ENCODE results near the gene BUD23.
"Not testable (repeated sequence)": the region's sequence is repeated elsewhere in the genome, so short reads cannot be mapped to it uniquely, and the experiment has no call there.

The BUD23 gene

DNA sequence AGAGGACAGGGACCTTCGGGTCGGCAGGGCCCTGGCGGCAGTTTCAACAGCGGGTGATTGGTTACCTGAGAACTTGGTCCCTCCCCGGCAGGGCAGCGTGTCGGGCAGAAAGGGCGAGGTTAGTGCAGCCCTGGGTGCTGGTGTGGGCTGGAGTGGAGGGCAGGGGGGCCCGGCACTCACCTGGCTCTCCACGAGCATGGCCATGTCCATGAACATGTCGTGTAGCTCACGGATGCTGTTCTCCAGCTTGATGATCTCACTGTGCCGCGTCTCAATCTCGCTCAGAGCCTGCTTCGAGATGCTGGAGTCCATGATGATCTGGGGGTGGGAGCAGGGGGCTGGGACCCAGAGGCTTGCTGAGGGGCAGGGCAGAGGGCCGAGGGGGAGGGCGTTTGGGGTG, 19.3 kb downstream of the BUD23 start:
- no peak for DNase-seq

DNA sequence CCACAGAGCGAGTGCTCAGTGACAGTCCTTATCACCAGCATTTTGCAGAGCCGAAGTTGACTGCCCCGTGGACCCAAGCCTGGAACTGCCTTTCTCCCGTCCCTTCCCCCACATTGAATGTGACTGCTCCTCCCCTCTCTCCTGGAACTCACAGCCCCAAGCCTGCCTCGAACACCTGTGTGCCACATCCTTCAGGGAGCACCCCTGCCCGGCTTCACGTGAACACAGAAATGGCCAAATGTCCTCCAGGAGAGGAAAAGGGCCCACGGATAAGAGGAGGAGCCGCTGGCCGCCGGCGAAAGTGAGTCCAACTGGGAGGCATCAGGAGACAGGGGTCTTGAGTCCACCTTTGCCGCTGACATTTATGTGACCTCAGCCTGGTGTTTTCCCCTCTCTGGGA, 19.8 kb downstream of the BUD23 start:
- no peak for DNase-seq

DNA sequence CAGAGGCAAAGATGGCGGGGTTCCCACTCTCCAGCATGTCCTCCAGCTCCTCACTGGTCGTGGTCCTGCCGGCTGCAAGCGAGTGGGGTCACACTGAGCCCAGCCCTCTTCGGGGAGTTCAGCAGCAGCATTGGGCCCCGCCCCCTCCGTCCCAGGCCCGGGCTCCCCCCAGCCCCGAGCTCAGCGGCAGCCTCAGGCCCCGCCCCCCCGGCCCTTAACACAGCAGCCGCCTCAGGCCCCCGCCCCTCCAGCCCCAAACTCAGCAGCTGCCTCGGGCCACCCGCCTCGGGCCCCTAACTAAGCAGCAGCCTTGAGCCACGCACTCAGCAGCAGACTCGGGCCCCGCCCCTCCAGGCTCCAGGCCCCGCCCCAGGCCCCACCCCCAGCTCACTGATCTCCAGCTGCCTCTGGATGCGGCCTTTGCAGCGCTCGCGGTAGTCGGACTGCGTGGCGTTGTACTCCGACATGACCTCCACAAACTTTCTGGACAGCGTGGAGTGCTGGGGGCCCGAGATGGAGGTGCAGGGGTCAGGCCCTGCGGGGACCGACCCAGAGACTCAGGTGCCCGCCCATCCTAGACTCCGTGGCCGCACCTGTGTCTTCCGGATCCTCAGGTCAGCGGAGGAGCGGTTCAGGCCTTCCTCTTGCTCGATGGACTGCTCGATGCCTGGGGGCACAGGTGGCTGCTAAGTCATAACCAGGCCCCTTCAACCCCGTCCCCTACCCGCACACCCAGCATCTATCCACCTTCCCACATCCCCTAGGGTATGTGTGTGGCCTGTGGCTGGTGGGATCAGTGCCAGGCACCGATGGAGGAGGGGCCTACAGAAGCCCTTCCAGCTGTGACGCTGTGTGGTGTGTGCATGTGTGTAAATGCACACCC, 20.6 kb downstream of the BUD23 start:
- DNase-seq = no peak

DNA sequence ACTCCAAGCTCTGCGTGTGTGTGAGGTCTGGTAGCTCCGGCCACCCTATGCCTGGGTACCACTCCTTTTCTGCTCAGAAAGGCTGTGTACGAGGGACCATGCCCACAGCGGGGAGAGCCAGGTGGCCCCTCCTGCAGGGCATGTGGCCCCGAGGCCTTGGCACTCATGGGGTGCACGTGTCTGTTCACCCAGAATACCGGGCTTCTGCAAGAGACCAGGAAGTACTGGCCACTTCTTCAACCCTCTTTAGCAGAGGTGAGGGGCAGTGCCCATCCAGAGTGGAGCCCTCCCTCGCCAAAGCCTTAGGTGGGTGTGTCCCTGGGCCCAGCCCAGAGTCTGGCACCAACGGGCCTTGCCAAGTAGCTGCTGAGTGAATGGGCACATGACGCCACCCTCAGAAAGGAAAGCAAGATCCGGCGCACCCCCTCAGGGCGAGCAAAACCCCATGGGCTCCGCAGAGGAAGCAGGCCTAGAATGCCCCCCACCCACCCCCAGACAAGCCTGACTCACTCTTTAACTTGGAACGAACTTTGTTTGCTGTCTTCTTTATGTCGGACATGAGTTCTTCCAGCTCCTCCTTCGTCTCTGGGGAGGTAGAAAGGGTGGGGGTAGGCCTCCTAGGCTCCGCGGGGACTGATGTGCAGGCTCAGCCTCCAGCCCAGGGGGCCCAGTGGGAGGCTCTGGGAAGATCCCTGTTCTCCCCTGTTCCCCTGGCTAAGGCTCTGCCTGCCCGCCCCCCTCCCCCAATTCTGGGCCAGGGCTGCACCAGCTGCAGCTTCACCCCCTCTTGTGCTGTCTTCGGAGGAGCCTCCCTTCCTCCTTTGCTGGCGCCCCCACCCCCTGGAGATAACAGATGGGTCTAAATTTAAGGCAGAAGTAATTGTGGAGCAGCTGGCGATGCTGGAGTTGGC, 21.5 kb downstream of the BUD23 start:
- no peak for DNase-seq

DNA sequence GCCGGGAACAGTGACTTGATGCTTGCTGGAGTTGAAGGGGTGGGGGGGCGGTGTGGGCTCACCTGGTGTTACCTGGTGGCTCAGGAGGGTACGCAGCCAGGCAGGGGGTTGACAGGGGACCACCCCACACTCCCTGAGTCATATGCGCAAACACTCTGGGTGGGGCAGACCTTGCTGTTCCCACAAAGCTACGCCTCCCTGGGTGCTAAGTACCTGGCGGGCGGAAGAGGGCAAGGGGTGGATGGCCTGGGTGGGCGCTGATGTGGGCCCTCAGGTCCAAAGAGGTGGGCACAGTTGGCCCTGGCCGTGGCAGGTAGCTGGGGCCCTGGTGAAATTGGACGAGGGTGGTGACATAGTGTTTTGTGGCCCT, 22.1 kb downstream of the BUD23 start:
- no peak for DNase-seq

DNA sequence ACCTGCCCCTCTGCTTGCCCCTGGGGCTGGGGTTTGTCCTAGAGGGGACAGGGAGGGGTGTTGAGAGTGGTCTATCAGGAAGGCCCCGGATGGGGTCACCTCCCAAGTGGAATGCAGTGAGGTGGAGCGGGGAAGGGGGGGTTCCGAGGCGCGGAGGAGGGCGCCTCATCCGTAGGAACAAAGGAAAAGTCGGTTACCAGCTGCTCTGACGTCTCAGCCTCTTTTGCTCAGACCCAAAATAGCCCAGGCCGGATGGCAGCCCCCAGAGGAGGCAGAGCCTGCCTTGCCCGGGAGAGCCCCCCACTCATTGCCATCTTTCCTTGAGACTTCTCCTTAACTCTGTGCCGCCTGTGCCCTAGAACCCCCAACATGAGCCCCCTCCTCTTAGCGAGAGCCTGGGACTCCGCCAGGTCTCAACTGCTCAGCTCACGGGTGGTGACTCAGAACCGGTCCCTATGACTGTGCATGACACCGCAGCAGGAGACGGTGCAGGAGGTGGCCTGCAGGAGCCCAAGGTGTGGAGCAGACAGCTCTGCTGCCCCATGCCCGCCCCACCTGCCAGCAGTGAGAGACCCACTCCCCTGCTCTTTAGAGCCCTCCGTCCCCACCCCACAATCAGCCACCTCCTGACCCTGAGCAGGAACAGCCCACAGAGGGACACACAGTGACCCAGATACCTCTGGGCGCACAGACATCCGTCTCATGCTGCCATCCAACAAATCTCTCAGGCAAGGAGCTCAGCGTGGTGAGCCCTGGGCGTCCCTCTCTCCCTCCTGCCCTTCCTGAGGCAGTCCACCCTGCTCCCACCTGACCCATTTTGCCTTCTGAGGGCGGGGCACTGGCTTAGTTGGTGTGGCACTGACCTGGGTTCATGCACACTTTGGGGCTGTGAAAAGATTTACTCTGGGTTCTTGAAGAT, 23.0 kb downstream of the BUD23 start:
- DNase-seq = no peak

DNA sequence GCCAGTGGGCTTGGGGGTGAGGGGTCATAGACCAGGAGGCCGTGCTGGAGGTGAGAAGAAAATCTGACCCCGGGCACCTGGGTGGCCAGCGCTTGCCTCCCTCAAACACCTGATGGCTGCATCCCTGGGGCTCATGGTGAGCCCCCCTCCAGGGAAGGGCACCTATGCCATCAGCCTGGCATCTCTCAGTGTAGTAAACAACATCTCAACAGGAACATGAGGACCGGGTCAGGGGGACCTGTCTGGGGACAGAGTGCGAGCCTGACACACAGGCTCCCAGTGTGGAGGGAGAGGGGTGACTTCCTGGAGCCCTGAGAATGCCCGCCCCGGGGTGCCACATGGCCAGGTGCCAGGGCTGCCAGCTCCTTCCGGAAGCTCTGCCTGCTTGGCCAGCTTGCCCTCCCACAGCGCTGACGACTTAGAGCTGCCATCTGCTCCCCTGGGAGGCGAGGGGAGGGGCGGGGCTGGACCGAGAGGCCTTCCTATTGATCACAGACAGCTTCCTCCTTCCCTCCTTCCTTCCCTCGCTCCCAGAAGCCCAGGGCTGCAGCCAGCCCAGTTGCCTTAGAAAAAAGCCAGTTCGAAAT, 23.7 kb downstream of the BUD23 start:
- DNase-seq = peak; percentile 69

DNA sequence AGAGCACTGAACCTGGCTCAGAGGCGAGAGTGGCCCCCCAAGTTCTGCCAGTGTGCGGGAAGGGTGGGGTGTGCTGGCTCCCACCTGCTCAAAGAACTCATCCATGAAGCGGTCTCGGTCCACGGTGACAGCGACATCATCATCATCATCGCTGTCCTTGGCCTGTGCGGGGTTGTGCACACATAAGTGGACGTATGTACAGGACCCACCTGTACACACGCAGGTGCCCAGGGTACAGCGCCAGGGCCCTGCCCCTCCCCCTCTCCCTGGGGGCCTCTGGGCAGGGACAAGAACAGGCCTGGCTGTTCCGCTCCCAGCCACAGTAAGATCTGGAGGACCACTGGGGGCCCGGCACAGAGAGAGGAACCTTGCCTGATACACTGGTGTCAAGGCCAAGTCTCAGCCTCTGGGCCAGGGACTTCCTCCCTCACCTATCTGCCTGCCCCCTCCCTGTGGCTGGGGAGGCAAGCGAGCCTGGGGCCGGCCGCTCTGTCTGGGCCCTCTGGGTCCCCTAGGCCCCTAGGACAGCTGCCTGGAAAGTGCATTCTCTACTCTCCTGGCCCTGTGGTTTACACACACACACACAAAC, 25.7 kb downstream of the BUD23 start:
- DNase-seq = no peak

DNA sequence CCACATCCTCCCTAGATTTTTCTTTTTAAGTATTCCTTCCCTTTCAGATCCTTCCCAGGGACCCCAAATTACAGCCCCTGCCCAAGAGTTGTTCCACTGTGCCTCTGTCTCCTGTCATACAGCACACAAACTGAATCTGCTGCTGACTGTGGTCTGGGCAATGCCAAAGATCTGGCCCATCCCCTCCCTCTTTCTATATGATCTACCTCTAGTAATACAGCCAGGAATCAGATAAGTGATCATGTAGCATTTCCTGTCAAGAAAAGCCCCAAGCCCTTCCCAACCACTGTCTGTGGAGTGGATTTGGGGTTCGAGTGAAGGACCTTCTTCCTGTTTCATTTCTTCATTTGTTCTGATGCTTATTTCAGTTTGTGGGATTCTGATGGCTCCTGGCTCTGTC, 29.4 kb downstream of the BUD23 start:
- DNase-seq = no peak

DNA sequence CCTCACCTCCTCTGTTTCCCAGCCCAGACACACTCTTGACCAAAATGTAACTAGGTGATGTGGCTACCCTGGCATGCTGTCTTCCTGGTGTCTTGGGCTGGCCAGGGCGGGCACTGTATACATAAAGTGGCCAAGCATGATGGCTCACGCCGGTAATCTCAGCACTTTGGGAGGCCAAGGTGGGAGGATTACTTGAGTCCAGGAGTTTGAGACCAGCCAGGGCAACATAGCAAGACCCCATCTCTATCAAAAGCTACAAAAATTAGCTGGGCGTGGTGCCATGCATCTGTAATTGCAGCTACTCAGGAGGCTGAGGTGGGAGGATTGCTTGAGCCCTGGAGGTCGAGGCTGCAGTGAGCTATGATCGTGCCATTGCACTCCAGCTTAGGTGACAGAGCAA, 29.9 kb downstream of the BUD23 start:
- DNase-seq = not testable (repeated sequence)

DNA sequence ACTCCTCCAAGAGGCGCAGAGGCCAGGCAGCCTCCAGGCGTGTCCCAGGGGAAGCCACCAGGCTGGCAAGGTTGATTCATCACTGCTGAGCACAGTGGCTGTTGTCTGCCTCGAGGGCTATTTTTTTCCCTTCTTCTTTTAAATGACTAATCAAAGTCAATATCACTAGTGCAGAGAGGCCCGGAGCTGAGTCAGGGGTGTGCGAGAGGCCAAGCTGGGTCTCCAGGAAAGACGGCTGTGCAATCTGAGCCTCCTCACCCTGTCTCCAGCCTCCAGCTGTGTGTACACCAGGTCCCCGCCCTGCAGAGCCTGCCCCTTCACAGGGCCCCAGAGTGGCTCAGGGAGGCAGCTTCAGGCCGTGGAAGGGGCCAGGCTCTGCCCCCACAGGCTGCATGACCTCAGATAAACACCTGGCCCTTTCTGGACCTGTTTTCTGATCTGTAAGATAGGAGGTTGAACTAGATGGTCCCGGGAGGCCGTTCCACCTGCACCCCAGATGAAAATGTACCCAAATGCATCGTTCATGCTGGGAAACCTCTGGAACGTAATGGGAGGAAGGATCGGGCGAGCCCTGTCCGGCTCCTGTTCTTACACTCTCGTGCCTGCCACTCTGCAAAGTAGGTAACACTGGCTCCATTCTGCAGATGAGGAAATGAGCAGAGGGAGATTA, 32.4 kb downstream of the BUD23 start:
- peak; percentile 59 for DNase-seq

DNA sequence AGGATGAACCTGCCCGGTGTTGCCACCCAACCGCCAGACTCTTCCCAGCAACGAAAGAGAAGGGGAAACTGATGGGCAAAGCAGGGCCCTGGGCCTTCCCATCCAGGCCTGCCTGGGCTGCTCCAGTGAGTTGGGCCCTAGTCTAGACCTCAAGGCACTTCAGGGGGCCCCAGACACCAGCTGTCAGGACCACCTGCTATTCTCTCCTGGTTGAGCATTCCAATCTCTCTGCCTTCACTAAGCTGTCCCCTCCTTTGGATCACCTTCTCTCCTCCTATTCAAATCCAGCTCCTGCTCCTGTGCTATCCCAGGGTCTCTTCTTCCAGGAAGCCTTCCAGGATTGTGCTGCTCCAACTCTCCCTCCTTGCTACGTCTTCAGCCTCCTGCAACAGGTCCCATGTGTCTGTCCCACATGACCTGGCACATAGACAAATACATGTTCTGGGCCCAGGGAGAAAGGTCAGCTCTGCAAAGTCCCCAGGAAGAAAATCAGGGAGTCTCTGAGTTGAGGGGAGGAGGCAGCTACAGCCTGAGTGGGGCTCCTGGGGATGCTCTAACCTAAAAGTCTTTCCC, 33.0 kb downstream of the BUD23 start:
- DNase-seq = no peak

DNA sequence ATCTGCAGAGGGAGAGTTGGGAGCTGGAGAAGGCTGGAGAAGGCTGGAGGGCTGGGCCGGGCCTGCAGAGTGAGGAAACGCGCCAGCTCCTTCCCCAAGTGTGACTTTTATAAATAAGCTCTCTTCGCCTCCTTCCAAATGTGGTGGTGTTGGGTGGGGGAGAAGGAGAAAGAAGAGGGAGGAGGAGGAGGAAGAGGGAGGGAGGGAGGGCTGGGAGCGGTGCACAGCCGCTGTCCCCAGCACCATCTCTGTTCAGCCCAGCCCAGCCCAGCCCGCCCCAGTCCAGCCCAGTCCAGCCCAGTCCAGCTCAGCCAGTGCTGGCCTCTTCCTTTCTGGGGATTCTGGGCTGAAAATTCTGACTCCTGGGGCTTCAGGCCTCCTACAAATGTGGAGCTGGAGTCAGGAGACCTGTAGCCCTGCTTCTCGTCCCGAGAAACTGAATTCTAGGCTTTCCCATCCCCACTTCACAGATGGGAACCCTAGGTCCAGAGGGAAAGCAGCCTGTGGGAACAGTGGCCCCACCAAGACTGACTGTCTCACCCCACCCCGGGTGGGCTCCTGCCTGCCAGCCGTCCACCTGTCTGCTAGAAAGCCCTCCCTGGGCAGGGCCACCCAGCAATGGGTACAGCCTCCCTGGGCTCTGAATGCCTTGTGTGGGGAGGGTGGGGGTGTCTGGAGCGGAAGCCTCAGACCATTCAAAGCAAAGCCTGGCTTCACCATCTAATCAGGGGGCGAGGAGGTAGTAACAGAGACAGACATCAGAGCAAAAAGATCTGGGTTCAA, 33.8 kb downstream of the BUD23 start:
- DNase-seq = no peak

DNA sequence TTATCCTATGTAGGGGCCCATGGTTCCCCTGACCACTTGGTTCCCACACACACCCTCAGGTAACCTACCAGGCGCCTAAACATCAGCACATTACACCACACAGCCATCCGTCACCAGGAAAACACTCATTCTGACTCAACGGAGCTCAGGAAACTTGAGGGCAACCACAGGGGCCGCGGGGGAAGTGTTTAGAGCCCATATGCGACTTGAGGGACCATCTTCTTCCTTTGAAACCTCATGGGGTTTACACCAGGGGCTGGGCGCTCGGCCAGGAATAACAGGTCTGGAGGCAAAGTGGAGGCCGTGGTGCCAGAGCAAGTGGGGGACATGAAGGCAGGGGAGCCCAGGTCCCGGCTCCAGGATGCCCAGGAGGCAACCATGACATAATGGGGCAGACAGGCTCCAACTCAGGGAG, 34.6 kb downstream of the BUD23 start:
- no peak for DNase-seq

DNA sequence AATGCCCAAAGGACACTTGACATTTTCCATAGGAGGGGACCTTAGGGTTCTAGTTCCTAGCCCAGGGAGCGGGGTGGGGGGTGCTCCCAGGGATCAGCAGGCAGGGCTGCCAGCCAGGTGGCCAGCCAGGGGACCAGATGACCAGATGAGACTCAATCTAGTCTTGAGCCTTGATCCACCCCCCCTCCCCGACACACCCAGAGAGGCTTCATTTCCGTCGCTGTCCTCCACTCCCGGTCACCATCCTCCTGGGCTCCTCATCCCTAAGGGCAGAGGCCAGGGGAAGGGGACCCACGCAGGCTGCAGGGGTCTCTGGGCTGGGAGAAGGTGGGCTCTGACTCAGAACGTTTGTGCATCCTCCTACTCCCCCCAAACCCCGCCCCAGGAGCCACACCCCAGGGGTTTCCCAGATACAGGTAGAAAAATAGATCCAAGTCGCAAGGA, 35.1 kb downstream of the BUD23 start:
- no peak for DNase-seq

DNA sequence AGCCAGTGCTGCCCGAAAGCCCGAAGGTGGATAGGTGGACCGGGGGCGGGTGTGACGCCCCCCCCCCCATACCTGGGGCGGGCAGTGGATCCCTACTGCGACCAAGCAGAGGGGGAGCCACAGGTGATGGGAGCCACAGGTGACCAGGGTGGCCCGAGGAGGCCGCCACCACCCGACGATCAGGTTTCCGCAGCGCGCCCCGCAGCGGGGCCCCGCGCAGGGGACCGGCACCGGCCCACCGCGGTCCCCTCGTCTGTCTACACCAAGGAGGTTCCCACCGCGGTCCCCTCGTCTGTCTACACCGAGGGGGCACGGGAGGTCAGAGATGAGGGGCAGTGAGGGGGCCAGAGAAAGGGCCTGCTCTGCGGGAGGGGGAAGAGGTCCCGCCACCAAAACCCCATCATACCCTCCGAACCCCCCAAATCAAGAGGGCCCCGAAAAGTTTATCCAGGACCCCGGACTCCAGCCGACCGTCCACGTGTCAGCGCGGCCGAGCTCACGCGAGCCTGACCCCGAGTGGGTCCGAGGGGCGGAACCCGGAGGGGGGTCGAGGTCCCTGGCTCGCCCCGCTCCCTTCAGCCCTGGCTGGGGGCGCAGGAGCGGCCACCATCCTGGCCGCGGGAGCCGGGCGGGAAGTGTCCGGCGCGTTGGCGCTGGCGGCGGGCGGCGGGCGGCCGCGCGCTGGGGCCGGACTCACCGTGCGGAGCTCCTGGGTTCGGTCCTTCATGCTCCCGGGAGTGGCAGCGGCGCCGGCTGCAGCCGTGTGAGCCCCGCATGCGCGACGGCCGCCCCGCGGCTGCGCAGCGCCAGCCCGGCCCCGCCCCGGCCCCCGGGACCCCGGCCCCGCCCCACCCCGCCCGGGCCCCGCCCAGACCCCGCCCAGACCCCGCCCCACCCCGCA, 35.8 kb downstream of the BUD23 start, which contains the start of gene STX1A:
Gene STX1A (minus strand): TSS at position 765 of the 901 bp plus-strand sequence. CDS start 38 bp downstream, at position 727.
- peak; percentile 9 for DNase-seq

DNA sequence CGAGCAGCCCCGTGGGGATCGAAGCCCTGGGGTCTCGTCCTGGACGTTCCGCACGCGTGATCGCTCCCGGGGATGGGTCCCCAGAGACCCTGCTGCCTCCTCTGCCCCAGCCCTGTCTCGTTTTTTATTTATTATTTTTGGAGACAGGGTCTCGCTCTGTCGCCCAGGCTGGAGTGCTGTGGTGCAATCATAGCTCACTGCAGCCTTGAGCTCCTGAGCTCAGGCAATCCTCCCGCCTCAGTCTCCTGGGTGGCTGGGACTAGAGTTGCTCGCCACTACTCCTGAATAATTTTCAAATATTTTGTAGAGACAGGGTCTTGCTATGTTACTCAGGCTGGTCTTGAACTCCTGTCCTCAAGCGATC, 36.4 kb downstream of the BUD23 start:
- no peak for DNase-seq

DNA sequence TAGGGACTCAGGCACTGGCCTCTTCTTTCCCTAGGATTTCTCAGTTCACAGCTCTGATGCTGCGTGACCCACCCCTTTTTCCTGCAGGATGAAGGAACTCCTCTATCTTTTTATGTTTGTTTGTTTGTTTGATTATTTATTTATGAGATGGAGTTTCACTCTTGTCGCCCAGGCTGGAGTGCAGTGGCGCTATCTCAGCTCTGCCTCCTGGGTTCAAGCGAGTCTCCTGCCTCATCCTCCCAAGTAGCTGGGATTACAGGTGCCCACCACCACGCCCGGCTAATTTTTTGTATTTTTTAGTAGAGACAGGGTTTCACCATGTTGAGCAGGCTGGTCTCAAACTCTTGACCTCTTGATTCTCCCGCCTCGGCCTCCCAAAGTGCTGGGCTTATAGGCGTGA, 37.0 kb downstream of the BUD23 start:
- DNase-seq = not testable (repeated sequence)

DNA sequence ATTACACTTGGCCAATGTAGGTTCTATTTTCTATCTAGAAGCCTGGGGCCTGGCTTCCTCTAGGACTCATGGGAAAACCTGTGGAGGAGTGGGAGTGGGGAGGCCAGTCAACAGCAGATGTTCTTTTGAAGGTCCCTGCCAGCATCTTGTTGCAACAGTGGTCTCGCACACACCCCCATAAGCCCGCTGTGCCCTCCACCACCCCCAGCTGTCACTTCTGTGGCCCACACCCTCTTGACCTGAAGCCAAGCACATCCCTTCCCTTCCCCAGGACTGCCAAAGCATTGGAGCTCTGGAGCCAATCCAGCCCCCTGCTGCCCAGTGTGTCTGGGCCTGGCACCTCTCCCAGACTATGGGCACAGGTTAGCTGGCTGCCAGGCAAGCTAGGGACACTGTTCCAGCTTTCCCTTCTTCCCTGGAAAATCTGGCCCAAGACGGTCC, 38.0 kb downstream of the BUD23 start:
- DNase-seq = no peak
